WTC11 (cell line): Measurements from ENCODE around the gene LAMA2. TPM values are rescaled to one million over a fixed set of nuclear protein-coding genes. Genes with fewer than 3 reads are reported as not detected.

Source experiments
- ATAC-seq: fragments of 200-7000 bp; cut with Tn5 transposase; 2 replicates; pipeline ENCODE4 v1.10.0; 2021; ENCODE audit warnings: mild to moderate bottlenecking, moderate library complexity
- CTCF ChIA-PET: fragments of 300-600 bp; sonication (Branson Sonifier 250); formaldehyde crosslinking; loops from one replicate; lab custom pipeline; 2021; ENCODE audit warnings: antibody characterized with exemption; lab: Charles Lee
- POLR2A ChIA-PET: fragments of 350-600 bp; sonication (Branson Sonifier 250); formaldehyde crosslinking; loops from one replicate; lab custom pipeline; 2021; ENCODE audit warnings: antibody characterized with exemption; lab: Charles Lee
- DNase-seq: peaks from one replicate; pipeline ENCODE4 v3.0.0; 2021; ENCODE audit warnings: low spot score
- H3K27ac Mint-ChIP-seq: 2 replicates; pipeline ENCODE4 v1.8.0; 2021; ENCODE audit warnings: mixed read lengths
- H3K27me3 Mint-ChIP-seq: 2 replicates; pipeline ENCODE4 v1.8.0; 2021; ENCODE audit warnings: low read depth, mild to moderate bottlenecking, moderate library complexity, mixed read lengths
- H3K36me3 Mint-ChIP-seq: 2 replicates; pipeline ENCODE4 v1.8.0; 2021; ENCODE audit warnings: mixed read lengths
- H3K4me1 Mint-ChIP-seq: 2 replicates; pipeline ENCODE4 v1.8.0; 2022; ENCODE audit warnings: mixed read lengths
- H3K4me3 Mint-ChIP-seq: 2 replicates; pipeline ENCODE4 v1.8.0; 2021; ENCODE audit warnings: mild to moderate bottlenecking, moderate library complexity, mixed read lengths
- H3K9me3 Mint-ChIP-seq: 2 replicates; pipeline ENCODE4 v1.8.0; 2021; ENCODE audit warnings: mixed read lengths
- AR ChIP-seq: fragments of 250-450 bp; sonication (Bioruptor Pico); IDR thresholded peaks from 2 replicates; pipeline ENCODE4 v1.9.0; 2021; ENCODE audit warnings: mild to moderate bottlenecking
- ATF1 ChIP-seq: sonication (generic); formaldehyde crosslinking; IDR thresholded peaks from 2 replicates; pipeline ENCODE4 v1.8.1; 2023; ENCODE audit warnings: mild to moderate bottlenecking, moderate library complexity, missing genetic modification reagents
- CBFB ChIP-seq: sonication (generic); formaldehyde crosslinking; IDR thresholded peaks from 2 replicates; pipeline ENCODE4 v1.8.1; 2022; ENCODE audit warnings: mild to moderate bottlenecking, low read depth, missing genetic modification reagents
- EMX1 ChIP-seq: fragments of 250-450 bp; sonication (Bioruptor Pico); IDR thresholded peaks from 2 replicates; pipeline ENCODE4 v1.8.0; 2021; ENCODE audit warnings: mild to moderate bottlenecking
- ETV6 ChIP-seq: sonication (generic); formaldehyde crosslinking; IDR thresholded peaks from 2 replicates; pipeline ENCODE4 v1.8.1; 2022; ENCODE audit warnings: mild to moderate bottlenecking, missing genetic modification reagents
- FOXP4 ChIP-seq: sonication (generic); formaldehyde crosslinking; IDR thresholded peaks from 2 replicates; pipeline ENCODE4 v1.8.0; 2022; ENCODE audit warnings: mild to moderate bottlenecking, missing genetic modification reagents
- MYBL2 ChIP-seq: sonication (generic); formaldehyde crosslinking; IDR thresholded peaks from 2 replicates; pipeline ENCODE4 v1.8.1; 2023; ENCODE audit warnings: mild to moderate bottlenecking, moderate library complexity, missing genetic modification reagents
- PRRX2 ChIP-seq: fragments of 250-450 bp; sonication (Bioruptor Pico); IDR thresholded peaks from 2 replicates; pipeline ENCODE4 v1.8.0; 2021; ENCODE audit warnings: mild to moderate bottlenecking
- RORB ChIP-seq: fragments of 250-450 bp; sonication (Bioruptor Pico); IDR thresholded peaks from 2 replicates; pipeline ENCODE4 v1.9.0; 2021; ENCODE audit warnings: mild to moderate bottlenecking
- TEAD1 ChIP-seq: sonication (generic); formaldehyde crosslinking; IDR thresholded peaks from 2 replicates; pipeline ENCODE4 v1.8.0; 2022; ENCODE audit warnings: mild to moderate bottlenecking, missing genetic modification reagents
- ZMAT4 ChIP-seq: fragments of 250-450 bp; sonication (Bioruptor Pico); IDR thresholded peaks from 2 replicates; pipeline ENCODE4 v1.9.0; 2021; ENCODE audit warnings: mild to moderate bottlenecking
- ZNF232 ChIP-seq: sonication (generic); formaldehyde crosslinking; IDR thresholded peaks from 2 replicates; pipeline ENCODE4 v1.8.0; 2022; ENCODE audit warnings: mild to moderate bottlenecking, missing genetic modification reagents
- ZNF317 ChIP-seq: sonication (generic); formaldehyde crosslinking; IDR thresholded peaks from 2 replicates; pipeline ENCODE4 v1.8.1; 2023; ENCODE audit warnings: low read depth, mild to moderate bottlenecking, moderate library complexity, missing genetic modification reagents, borderline replicate concordance
- ZNF425 ChIP-seq: fragments of 250-450 bp; sonication (Bioruptor Pico); conservative IDR thresholded peaks from 2 replicates; pipeline ENCODE4 v1.9.0; 2021; ENCODE audit warnings: mild to moderate bottlenecking
- ZNF532 ChIP-seq: fragments of 250-450 bp; sonication (Bioruptor Pico); IDR thresholded peaks from 2 replicates; pipeline ENCODE4 v1.9.0; 2021; ENCODE audit warnings: mild to moderate bottlenecking, borderline replicate concordance
- ZSCAN18 ChIP-seq: fragments of 250-450 bp; sonication (Bioruptor Pico); IDR thresholded peaks from 2 replicates; pipeline ENCODE4 v2.1.2; 2022; ENCODE audit warnings: mild to moderate bottlenecking, moderate library complexity
- total RNA-seq: library from RNA; stranded (reverse); gene quantifications from 3 replicates; pipeline ENCODE4 v1.2.3, GENCODE V29; 2021

Gene LAMA2
- total RNA-seq, 1 experiment from 2014 or later = 6.6 TPM

GRCh38 chr6:129162605-129163004 is 279.7 kb downstream of the LAMA2 start (continued):
- no peak for TF ChIP-seq ZNF232 (CRISPR knock-in tag)
- TF ChIP-seq ZMAT4 (CRISPR knock-in tag) = no peak
- TF ChIP-seq PRRX2 (CRISPR knock-in tag) = no peak

- Mint-ChIP-seq H3K9me3 (peaks cover 14% of the 10 kb centered on the region), H3K36me3 (no peaks in the 10 kb centered on the region), H3K27me3 (no peaks in the 10 kb centered on the region), H3K4me3 (no peak overlapping the region), H3K27ac (no peak overlapping the region), H3K4me1 (peaks cover 6% of the 10 kb centered on the region)
- CTCF ChIA-PET = no interaction called here
- DNase-seq = no peak
- POLR2A ChIA-PET = no interaction called here
- no peak for TF ChIP-seq AR (CRISPR knock-in tag)
- no peak for TF ChIP-seq ZNF317 (CRISPR knock-in tag)
- TF ChIP-seq CBFB (CRISPR knock-in tag) = no peak
- no peak for TF ChIP-seq EMX1 (CRISPR knock-in tag)
- no peak for TF ChIP-seq TEAD1 (CRISPR knock-in tag)
- no peak for TF ChIP-seq ETV6 (CRISPR knock-in tag)
- no peak for TF ChIP-seq ATF1
- TF ChIP-seq MYBL2 (CRISPR knock-in tag) = no peak
- TF ChIP-seq ZNF425 (CRISPR knock-in tag) = no peak
- no peak for TF ChIP-seq FOXP4 (CRISPR knock-in tag)
- TF ChIP-seq RORB (CRISPR knock-in tag) = no peak
- no peak for TF ChIP-seq ZNF532
- no peak for TF ChIP-seq ZSCAN18
- ATAC-seq = no peak
These were observed 280.6 kb downstream of the LAMA2 start for GRCh38 chr6:129163551-129163950.
